ENCODE results near the gene TMIE.

- TF ChIP-seq CTCF (IDR thresholded peaks at IDR 0.05) (no peak), POLR2A (IDR thresholded peaks at IDR 0.05) (no peak)
Observed at GRCh38 chr3:46710229-46710628, 9.0 kb downstream of the TMIE start.
